ENCODE results near the gene AIMP1.
A peak's percentile ranks its signal among the peaks of the same experiment; 100 is the strongest.
"Not testable (repeated sequence)": the region's sequence is repeated elsewhere in the genome, so short reads cannot be mapped to it uniquely, and the experiment has no call there.

AIMP1 gene

DNA sequence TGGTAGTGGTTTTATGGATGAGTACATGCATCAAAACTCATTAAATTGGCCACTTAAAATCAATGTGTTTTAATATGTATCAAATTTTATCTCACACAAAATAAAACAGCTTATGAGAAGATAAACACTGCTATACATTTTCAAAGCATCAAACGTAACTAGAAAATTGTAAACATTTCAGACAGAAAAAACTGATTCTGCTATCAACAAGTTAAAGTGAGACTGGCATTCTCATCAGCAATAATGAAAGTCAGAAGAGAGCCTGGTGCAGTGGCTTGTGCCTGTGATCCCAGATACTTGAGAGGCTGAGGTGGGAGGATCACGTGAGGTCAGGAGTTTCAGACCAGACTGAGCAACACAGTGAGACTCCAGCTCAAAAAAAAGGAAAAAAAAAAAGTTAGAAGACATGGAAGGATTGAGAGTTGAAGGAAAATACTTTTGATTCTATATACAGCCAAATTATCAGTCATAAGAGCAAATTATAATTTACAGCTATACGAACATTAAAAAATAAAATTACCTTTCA, 3.3 kb upstream of the AIMP1 start:
- DNase-seq: no peak

DNA sequence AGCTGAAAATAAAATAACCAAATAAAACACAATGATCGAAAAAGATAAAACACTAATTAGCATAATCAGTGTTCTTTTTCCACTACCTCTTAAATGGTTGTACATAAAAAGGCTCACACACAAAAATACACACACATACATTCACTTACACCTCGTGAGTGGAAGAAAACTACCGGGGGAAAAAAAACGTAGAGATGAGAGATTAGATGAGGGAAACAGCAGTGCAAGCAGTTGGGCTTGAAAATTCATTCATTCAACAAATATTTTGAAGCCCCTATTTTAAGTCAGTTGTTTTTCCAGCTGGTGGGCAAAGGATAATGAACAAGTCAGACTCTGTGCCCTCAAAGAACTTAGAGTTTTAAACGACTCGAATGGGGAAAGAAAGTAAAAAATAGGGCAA, 1.4 kb upstream of the AIMP1 start:
- DNase-seq: peak; percentile 14

DNA sequence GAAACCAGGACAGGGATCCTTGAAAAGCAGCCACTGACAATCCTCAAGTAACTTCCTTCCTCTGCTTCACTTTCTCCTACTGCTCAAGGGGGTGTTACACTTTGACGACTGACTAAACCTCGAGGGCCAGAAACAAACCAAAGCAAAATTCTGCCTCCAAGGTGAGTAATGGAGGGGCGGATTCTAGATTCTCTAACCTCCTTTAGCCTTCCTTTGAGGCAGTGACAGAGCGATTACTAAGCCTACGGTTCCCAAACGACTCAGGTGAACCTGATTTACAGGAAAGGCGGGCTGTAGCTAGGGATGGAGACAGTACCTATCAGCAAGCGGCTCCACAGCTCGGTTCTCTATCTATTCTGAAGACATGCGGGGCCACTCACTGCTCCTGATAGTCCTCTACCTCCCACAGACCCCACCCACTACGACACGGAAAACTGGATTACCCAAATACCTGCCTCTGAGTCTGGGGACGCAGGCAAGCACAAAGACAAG, 828 bp upstream of the AIMP1 start:
- peak; percentile 56 for DNase-seq

DNA sequence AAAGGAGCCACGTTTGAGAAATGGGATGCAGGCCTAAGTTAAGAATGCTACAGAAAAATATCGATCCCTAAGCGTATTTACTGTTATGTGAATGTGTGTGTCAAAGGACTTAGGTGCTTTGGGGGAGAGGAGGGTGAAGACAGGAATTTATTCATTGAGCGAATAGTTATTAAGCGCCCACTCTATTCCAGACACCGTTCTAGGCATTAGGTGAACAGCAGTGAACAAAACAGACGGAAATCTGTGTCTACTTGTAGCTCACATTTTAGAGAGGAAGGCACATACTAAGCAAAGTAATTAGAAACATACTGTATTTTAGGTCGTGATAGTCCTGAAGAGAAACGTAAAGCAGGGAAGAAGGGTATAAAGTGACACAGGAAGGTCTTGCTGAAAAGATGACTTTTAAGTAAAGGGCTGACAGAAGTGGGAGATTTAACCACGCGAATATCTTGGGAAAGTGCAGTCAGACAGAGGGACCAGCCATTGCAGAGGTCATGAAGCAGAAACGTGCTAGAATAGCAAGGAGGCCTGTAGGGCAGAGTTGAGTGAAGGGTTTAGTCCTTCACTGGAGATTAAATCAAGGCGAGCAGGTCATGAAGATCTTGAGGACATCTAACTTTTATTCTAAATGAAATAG, 541 bp downstream of the AIMP1 start:
- DNase-seq: peak; percentile 29

DNA sequence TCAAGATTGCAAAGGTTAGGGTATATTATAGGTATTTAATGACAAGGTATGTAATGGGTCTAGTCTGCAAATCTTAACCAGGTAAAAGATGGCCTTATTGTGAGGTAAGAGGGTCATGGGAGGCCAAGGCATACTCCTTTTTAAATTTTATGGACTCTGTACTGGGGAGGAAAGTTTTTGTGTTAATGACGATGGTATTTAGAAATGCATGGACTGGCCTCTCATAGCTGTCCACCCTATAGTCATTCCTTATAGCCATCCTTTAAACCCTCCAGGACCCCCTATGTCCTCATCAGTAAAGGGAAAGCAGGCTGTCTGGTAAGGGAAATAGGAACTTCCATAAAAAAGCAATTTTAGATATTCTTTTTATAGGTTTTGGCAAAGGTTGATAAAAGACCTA, 1.5 kb downstream of the AIMP1 start:
- DNase-seq: no peak

DNA sequence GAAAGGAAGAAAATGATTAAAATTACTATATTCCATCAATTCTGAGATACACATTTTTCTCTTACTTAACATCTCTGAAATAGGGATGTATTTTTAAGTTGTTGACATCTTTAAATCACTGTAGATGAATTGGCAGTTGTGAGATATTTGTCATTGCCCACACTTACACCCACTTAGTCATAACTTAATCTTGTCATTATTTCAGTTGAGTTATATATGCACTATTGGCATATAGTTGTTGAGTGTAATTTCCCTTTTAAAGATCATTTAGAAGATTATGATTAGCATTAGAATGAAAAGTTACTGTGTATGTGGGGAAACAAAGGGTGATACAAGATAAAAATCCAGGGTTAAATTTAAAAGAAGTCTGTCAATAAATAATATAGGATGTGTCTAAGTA, 2.2 kb downstream of the AIMP1 start:
- no peak for DNase-seq

DNA sequence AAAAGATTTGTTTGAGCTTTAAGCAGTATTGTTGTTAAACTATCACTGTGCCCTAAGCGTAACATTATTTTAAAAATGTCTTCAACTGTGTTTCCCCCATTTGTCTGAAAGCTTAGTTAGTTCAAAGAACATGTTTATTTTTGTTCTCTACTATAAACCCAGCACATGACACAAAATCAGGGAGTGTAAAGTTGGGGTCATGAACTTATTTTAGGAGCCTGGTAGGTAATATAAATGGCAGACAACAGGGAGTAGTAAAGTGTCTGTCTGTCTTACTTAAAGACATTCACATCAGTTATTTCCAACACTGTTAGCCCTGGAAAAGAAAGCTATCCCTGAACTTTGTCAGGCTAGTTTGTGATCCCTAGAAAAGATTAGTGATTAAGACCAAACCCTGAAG, 3.9 kb downstream of the AIMP1 start:
- DNase-seq: no peak

DNA sequence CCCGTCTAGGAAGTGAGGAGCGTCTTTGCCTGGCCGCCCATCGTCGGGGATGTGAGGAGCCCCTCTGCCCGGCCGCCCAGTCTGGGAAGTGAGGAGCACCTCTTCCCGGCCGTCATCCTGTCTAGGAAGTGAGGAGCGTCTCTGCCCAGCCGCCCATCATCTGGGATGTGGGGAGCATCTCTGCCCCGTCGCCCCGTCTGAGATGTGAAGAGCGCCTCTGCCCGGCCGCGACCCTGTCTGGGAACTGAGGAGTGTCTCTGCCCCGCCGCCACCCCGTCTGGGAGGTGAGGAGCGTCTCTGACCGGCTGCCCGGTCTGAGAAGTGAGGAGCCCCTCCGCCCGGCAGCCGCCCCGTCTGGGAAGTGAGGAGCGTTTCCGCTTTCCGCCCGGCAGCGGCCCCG, 4.8 kb downstream of the AIMP1 start:
- DNase-seq: not testable (repeated sequence)

DNA sequence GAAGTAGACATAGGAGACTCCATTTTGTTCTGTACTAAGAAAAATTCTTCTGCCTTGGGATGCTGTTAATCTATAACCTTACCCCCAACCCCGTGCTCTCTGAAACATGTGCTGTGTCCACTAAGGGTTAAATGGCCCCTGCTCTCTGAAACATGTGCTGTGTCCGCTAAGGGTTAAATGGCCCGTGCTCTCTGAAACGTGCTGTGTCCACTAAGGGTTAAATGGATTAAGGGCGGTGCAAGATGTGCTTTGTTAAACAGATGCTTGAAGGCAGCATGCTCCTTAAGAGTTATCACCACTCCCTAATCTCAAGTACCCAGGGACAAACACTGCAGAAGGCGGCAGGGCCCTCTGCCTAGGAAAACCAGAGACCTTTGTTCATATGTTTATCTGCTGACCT, 5.5 kb downstream of the AIMP1 start:
- not testable (repeated sequence) for DNase-seq

DNA sequence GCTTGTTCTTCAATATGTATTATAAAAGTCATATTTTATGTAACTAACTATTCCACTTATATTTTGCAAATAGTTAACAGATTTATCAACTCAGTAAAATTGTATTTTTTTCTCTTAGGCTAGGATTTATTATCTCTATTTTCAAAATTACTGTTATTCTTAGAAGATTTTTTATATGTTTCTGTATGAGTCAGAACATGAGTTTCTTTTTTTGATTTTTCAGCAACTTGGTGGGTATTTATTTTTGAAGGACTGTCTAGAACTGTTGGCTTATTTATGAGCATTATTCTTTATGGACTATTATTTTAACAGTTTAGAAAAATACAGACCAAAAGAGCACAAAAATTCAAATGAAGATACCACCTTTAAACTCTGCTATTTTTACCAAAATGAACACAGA, 6.8 kb downstream of the AIMP1 start:
- DNase-seq: no peak

DNA sequence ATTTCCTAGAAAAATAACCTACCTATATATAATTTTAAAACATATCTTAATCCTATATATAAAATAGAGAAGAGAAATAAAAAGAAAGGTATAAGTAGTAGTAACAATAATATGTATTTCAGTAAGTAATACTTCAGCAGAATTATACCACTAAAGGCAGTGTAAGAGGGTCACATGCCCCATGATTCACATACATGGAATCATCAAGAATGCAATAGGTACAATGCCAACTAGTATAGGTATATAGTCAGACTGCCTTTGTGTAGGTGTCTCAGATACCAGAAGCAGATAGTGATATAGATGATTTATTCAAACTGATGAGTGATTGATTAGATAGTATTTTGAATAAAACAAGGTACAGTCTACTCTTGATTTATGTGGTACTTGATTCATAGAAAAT, 9.4 kb downstream of the AIMP1 start:
- DNase-seq: no peak

DNA sequence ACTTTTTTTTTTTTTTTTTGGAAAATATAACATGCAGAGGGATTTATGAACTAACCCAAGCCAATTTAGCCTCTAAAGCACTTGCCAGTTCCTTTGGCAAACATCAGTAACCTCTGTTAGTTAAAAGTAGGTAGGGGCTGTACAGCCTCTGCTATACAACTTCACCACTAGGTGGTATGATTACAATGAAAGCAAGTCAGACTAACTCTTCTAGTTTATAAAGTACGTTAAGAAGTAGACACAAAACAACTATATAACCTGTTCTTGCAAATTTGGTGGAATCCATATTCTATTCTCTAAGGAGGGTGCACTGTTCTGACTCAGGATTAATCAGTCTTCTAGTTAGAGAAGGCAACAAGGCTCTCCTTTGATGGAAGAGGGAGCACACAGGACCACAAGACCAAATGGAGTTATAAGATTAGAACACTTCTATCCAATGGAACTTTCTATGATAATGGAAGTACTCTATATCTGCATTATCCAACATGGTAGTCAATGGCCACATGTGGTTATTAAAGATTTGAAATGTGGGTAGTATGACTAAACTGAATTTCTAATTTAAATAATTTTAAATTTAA, 12.8 kb downstream of the AIMP1 start:
- peak; percentile 70 for DNase-seq

DNA sequence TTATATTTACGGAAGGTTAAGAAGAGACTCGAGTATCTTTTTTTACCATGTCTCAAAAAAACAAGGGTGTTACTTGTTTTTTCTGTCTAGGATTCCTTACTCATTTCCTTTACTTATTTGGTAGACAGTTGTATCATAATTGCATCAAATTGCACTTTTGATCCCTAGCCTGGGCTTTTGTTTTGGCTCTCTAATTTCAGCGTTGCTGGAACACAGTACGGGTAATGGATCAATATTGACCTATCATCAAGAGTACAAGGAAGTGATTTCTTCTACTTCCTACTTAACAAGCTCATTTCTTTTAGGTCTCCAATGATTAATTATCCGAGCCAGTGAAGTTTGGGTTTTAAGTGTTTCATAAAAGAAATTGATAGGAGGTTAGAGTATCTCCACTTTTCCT, 16.8 kb downstream of the AIMP1 start:
- DNase-seq: no peak

DNA sequence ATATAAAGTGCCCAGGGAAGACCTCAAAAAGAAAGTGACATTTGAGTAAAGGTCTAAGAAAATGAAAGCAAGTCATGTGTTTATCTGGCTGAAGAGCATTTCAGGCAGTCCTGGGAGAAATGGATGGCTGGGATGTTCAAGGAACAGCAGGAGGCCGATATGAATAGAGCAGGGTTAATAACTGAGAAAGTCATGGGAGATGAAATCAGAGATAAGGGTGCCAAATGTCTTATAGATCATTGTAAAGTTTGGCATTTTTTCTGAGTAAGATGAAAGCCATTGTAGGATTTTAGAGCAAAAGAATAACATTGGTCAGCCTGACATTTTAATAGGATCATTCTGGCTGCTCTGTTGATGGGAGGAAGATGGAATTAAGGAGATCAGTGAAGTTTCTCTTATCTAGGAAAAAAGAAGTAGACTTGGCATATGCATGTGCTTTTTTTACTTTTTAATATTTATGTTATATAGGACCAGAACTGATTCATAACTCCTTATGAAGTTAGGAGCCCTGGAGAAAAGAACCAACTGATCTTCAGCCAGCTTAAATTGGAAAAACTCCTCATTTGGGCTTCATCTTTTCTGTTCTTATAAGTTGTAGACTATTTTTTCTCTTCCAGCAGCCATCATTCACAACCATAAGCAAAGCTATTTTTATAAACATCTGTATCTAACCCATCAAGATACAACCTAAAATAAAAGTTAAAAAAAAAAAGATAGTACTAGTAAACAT, 18.6 kb downstream of the AIMP1 start:
- DNase-seq: no peak

DNA sequence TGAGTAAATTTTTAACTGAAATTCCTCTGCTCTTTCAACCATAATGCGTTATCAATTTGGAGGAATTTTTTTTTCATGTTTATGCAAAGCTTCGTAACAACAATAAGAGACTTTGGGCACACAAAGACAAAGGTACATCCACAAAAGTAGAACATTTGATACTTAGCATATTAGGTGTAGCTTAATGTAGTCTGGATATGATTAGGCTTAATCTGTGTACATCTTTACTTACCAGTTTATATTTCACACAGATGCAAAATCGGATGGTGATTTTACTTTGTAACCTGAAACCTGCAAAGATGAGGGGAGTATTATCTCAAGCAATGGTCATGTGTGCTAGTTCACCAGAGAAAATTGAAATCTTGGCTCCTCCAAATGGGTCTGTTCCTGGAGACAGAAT, 20.3 kb downstream of the AIMP1 start:
- DNase-seq: no peak

DNA sequence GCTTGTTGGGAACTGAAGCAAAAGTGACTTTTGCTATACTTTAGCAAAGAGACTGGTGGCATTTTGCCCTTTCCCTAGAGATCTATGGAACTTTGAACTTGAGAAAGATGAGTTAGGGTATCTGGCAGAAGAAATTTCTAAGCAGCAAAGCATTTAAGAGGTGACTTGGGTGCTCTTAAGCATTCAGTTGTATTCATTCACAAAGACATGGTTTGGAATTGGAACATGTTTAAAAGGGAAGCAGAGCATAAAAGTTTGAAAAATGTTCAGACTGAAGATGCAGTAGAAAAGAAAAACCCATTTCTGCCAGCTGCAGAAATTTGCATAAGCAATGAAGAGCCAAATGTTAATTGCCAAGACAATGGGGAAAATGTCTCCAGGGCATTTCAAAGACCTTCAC, 21.6 kb downstream of the AIMP1 start:
- DNase-seq: no peak

DNA sequence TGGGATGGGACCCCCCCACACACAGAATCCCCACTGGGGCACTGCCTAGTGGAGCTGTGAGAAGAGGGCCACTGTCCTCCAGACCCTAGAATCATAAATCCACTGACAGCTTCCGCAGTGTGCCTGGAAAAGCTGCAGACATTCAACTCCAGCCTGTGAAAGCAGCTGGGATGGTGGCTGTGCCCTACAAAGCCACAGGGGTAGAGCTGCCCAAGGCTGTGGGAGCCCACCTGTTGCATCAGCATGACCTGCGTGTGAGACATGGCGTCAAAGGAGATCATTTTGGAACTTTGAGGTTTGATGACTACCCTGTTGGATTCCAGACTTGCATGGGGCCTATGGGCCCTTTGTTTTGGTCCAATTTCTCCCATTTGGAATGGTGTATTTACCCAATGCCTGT, 22.3 kb downstream of the AIMP1 start:
- no peak for DNase-seq

DNA sequence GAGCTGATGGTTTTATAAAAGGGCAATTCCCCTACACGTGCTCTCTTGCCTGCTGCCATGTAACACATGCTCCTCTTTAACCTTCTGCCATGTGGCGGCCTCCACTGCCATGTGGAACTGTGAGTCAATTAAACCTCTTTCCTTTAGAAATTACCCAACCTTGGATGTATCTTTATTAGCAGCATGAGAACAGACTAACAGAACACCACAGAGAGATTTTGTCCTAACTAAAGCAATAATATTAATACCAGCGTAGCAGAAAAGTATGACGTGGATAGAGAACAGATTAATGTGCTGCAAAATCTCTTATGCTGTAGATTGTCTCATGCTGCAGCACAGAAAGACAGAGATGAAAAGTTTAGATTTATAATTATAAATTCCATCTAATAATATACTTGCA, 23.1 kb downstream of the AIMP1 start:
- no peak for DNase-seq

DNA sequence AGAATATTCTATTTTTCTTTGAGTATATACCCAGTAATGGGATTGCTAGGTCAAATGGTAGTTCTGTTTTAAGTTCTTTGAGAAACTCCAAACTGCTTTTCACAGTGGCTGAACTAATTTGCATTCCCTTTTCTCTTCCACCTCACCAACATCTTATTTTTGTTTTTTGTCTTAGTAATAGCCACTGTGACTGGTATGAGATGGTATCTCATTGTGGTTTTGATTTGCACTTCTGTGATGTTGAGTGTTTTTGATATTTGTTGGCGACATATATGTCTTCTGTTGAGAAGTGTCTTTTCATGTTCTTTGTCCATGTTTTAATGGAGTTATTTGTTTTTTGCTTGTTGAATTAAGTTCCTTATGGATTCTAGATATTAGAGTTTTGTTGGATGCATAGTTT, 24.4 kb downstream of the AIMP1 start:
- DNase-seq: peak; percentile 11

DNA sequence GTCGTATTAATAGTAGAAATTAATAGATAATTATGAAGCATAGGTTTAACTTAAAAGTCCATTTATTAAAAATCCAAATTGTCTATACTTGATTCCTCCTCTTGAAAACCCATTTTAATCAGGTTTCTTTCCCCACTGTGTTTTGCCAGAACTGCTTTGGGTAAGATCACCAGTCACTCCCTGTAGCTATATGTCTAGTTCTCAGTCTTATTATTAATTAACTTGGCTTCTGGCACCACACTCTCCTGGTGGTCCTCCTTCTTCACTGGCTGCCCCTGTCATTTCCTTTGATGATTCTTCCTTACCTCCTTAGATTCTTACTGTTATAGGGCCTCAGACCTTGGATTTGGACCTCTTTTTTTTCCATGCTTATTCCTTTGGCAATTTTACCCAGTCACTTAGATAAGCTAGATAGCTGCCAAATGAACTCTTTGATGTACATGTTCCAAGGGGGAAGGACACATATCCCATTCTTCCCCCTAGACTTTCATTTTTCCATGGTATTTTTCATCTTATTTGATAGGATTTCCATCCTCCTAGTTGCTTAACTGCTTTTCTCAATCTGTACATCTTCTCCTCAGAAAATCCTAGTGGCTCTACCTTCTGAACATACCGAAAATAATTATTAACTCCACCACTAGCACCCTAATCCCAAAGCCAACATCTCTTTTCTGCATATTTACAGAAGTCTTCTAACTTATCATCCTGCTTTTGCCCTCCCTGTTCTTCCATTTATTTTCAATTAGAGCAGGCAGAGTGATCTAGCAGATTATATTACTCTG, 27.7 kb downstream of the AIMP1 start:
- DNase-seq: no peak

DNA sequence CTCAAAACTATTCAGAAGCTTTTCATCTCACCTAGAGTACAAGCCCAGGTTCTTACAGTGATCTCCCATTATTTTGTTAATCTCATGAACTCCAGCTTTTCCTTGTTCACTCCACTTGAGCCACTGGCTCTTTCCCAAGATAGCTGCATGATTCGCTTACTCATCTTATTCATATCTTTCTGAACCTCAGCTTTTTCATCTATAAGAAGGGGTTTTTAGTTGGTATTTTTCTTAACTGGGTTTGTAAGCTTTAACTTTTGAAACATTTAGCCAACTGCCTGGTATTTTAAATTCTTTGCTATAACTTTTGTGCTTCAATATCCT, 28.3 kb downstream of the AIMP1 start:
- no peak for DNase-seq

DNA sequence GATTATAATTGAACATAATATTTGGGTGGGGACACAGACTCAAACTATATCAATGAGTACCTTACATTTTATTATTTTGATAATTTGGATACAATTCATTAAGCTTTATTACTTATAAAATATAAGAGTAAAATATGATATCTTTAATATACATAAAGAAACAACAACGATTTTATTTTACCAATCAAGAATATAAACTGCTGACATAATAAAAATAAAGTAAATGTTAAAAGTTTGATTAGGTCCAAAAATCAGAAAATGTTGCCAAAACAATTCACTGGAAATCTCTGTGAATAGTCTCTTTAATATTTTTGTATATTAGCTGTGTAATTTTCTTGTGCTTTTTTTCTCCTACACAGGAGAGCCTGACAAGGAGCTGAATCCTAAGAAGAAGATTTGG, 30.8 kb downstream of the AIMP1 start:
- no peak for DNase-seq

DNA sequence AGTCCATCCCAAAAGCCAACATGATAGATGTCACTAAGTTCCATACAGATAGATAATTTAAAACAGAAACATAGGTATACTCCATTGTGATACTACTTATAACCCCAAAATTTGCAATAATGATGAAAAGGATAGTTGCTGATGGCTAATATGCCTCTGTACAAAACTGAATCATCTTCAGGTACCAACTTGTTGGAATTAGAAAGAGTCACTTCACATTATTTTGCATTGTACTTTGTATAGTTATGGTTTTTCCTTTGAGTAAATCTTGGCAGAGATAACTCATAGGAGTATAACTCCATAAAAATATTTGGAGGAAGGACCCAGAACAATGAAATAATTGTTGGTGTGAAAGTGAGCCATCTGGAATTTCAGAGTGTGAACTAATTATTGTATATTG, 34.7 kb downstream of the AIMP1 start:
- DNase-seq: no peak

DNA sequence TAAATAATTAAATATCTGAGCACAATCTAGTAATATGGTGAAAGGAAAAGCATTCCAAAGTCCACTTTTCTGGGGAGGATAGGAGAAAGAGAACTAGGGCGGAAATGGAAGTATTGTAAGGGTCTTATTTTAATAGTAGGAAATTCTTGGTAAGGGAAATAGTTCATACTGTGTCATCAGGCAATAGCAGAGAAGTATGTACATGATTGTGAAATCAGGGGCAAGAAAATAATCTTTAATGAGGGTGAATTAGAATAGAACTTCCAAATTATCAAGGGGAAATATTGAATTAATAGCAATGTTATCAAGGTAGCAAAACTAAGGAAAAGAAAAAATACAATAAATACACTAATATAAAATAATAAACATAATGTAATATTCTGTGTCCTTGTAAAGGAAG, 37.4 kb downstream of the AIMP1 start:
- DNase-seq: no peak
